Measurements from ENCODE around the gene ARSB. TPM values are rescaled to one million over a fixed set of nuclear protein-coding genes. Genes with fewer than 3 reads are reported as not detected.

The ARSB gene
- total RNA-seq, 1 donor from 2014 or later = 19.3 TPM

GRCh38 chr5:79030663-79031484, 45.8 kb upstream of the ARSB start:
- no peaks in the 10 kb centered on the region for H3K27me3 Mint-ChIP-seq (ENCODE audit: unreplicated experiment)
- H3K4me1 Mint-ChIP-seq (ENCODE audit: unreplicated experiment) = no peaks in the 10 kb centered on the region
- H3K36me3 Mint-ChIP-seq (ENCODE audit: low read depth, unreplicated experiment) = no peaks in the 10 kb centered on the region
- no peaks in the 10 kb centered on the region for H3K9me3 Mint-ChIP-seq (ENCODE audit: unreplicated experiment)
- TF ChIP-seq CTCF (IDR thresholded peaks at IDR 0.05; ENCODE audit: unreplicated experiment) = no peak
- no peak overlapping the region for H3K4me3 Mint-ChIP-seq (ENCODE audit: unreplicated experiment)
- no peak overlapping the region for H3K27ac Mint-ChIP-seq (ENCODE audit: unreplicated experiment)
- no peak for DNase-seq (ENCODE audit: low spot score)

GRCh38 chr5:79025054-79025472, 40.0 kb upstream of the ARSB start:
- TF ChIP-seq CTCF (IDR thresholded peaks at IDR 0.05; ENCODE audit: unreplicated experiment) = peak; percentile 90
- Mint-ChIP-seq H3K36me3 (ENCODE audit: low read depth, unreplicated experiment) (no peaks in the 10 kb centered on the region), H3K27ac (ENCODE audit: unreplicated experiment) (no peak overlapping the region), H3K4me3 (ENCODE audit: unreplicated experiment) (peak overlapping the region; percentile 17), H3K4me1 (ENCODE audit: unreplicated experiment) (peaks cover 10% of the 10 kb centered on the region), H3K27me3 (ENCODE audit: unreplicated experiment) (no peaks in the 10 kb centered on the region), H3K9me3 (ENCODE audit: unreplicated experiment) (no peaks in the 10 kb centered on the region)
- peak; percentile 76 for DNase-seq (ENCODE audit: low spot score)

- Mint-ChIP-seq H3K9me3 (ENCODE audit: unreplicated experiment) (no peaks in the 10 kb centered on the region), H3K4me1 (ENCODE audit: unreplicated experiment) (peaks cover 10% of the 10 kb centered on the region), H3K27ac (ENCODE audit: unreplicated experiment) (no peak overlapping the region), H3K27me3 (ENCODE audit: unreplicated experiment) (no peaks in the 10 kb centered on the region), H3K4me3 (ENCODE audit: unreplicated experiment) (no peak overlapping the region), H3K36me3 (ENCODE audit: low read depth, unreplicated experiment) (no peaks in the 10 kb centered on the region)
- DNase-seq (ENCODE audit: low spot score) = no peak
- TF ChIP-seq CTCF (IDR thresholded peaks at IDR 0.05; ENCODE audit: unreplicated experiment) = no peak
Measured at GRCh38 chr5:79023947-79024346, 38.8 kb upstream of the ARSB start.

GRCh38 chr5:79023348-79023747, 38.2 kb upstream of the ARSB start:
- H3K9me3 Mint-ChIP-seq (ENCODE audit: unreplicated experiment) = no peaks in the 10 kb centered on the region
- no peak for DNase-seq (ENCODE audit: low spot score)
- H3K27me3 Mint-ChIP-seq (ENCODE audit: unreplicated experiment) = no peaks in the 10 kb centered on the region
- no peak for TF ChIP-seq CTCF (IDR thresholded peaks at IDR 0.05; ENCODE audit: unreplicated experiment)
- H3K4me1 Mint-ChIP-seq (ENCODE audit: unreplicated experiment) = peaks cover 10% of the 10 kb centered on the region
- no peak overlapping the region for H3K4me3 Mint-ChIP-seq (ENCODE audit: unreplicated experiment)
- H3K36me3 Mint-ChIP-seq (ENCODE audit: low read depth, unreplicated experiment) = no peaks in the 10 kb centered on the region
- H3K27ac Mint-ChIP-seq (ENCODE audit: unreplicated experiment) = no peak overlapping the region

DNA sequence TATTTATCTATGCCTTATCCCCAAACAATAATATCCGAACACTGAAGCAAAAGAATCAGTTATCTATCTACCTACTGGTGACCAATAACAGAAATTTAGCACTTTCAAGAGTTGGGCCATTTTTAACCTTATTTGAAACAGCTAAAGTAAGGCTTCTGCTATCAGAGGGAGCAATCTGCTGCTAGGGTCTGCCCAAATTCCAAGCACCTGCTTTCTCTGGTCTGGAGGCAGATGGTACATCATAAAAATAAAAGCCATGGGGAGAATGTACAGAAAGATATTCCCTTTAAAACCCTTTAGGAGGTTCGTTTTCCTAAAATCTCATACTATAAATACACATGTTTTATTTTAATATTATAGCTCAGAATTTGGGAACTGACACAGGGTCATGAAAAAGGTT, 37.7 kb upstream of the ARSB start:
- no peaks in the 10 kb centered on the region for H3K27me3 Mint-ChIP-seq (ENCODE audit: unreplicated experiment)
- no peak overlapping the region for H3K4me3 Mint-ChIP-seq (ENCODE audit: unreplicated experiment)
- H3K27ac Mint-ChIP-seq (ENCODE audit: unreplicated experiment) = no peak overlapping the region
- peaks cover 10% of the 10 kb centered on the region for H3K4me1 Mint-ChIP-seq (ENCODE audit: unreplicated experiment)
- H3K36me3 Mint-ChIP-seq (ENCODE audit: low read depth, unreplicated experiment) = no peaks in the 10 kb centered on the region
- DNase-seq (ENCODE audit: low spot score) = no peak
- no peak for TF ChIP-seq CTCF (IDR thresholded peaks at IDR 0.05; ENCODE audit: unreplicated experiment)
- H3K9me3 Mint-ChIP-seq (ENCODE audit: unreplicated experiment) = no peaks in the 10 kb centered on the region
